Panc1 (cell line): ENCODE data around the gene COMMD9.

Experiments
- POLR2AphosphoS5 ChIP-seq: IDR thresholded peaks from 2 replicates; pipeline ENCODE4 v1.6.1; 2012; ENCODE audit warnings: mild to moderate bottlenecking, low read depth, low read length, moderate library complexity
- REST ChIP-seq, 2 experiments: IDR thresholded peaks; 2 replicates each; pipeline ENCODE4 v1.6.1; 2011 to 2012; ENCODE audit warnings: low read depth in 2 of 2, control low read depth in 1 of 2, low read length in 1 of 2, mild to moderate bottlenecking in 1 of 2, moderate library complexity in 1 of 2; ENCODE audit not compliant: insufficient read depth in 1 of 2

DNA sequence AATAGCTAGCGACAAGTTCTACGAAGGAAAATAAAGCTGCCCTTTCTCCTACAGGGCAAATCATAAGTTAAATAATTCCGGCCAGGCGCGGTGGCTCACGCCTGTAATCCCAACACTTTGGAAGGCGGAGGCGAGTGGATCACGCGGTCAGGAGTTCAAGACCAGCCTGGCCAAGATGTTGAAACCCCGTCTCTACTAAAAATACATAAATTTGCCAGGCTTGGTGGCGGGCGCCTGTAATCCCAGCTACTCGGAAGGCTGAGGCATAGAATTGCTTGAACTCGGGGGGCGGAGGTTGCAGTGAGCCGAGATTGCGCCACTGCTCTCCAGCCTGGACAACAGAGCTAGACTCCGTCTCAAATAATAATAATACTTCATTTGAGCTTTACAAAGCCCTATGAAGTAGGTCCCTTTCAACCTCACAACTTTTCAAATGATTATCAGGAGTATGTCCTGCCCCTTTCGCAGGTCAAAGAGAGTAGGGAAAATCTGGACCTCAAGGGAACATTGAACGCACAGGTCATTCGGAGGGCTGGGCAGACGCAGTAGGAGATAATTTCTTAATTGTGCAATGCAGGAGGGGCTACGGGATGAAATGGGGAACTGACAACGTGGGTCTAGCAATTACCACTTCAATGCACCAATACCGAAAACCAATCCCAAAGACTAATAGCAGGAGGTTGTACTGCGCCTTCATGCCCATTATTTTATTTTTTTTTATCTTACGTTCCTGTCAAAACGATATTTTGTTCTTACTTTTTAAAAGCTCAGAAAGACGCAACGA lies 590 bp downstream of the COMMD9 start:
- TF ChIP-seq REST (IDR thresholded peaks at IDR 0.05; ENCODE audit: insufficient read depth in 1 of 2, low read depth in 2 of 2, low read length in 1 of 2) (no peak), POLR2AphosphoS5 (no peak)
